C4-2B (cell line): ENCODE measurements around the gene OR10Z1.

Source experiments
- CTCF ChIP-seq: fragments of 450-650 bp; conservative IDR thresholded peaks from 2 replicates; pipeline ENCODE4 v1.5.1; 2017; ENCODE audit warnings: mild to moderate bottlenecking
- ZFX ChIP-seq: fragments of 450-650 bp; IDR thresholded peaks from 2 replicates; pipeline ENCODE4 v1.6.1; 2017

GRCh38 chr1:158559696-158560095 lies 45.4 kb upstream of the OR10Z1 start:
- TF ChIP-seq CTCF = no peak
- TF ChIP-seq ZFX = no peak
